GM06990 (cell line): ENCODE measurements around the gene ELK3.

Experiments used
- DNase-seq: peaks from one replicate; pipeline ENCODE4 v3.0.0-alpha.2; 2011; ENCODE audit not compliant: insufficient read length; ENCODE audit errors: extremely low read depth
- H3K27me3 ChIP-seq: replicated peaks from 2 replicates; pipeline ENCODE4 v1.6.0; 2011; ENCODE audit warnings: low read length; ENCODE audit not compliant: control insufficient read depth, insufficient read depth
- H3K36me3 ChIP-seq: 2 replicates; pipeline ENCODE4 v1.5.1; 2011; ENCODE audit warnings: low read length; ENCODE audit not compliant: control insufficient read depth, insufficient read depth
- H3K4me3 ChIP-seq: replicated peaks from 2 replicates; pipeline ENCODE4 v1.5.1; 2011; ENCODE audit warnings: low read depth, mild to moderate bottlenecking, control low read depth, low read length
- CTCF ChIP-seq: IDR thresholded peaks from 2 replicates; pipeline ENCODE4 v1.5.1; 2011; ENCODE audit warnings: low read length, control low read depth, mild to moderate bottlenecking, inconsistent platforms; ENCODE audit not compliant: insufficient read depth, poor library complexity, severe bottlenecking

Gene ELK3

GRCh38 chr12:96213869-96214268, 19.7 kb downstream of the ELK3 start:
- H3K36me3 ChIP-seq, result no peaks in the 10 kb centered on the region
- TF ChIP-seq CTCF, result no peak
- no peaks in the 10 kb centered on the region for H3K27me3 ChIP-seq
- no peak overlapping the region for H3K4me3 ChIP-seq
- no peak for DNase-seq

GRCh38 chr12:96215919-96216273, 21.7 kb downstream of the ELK3 start:
- H3K4me3 ChIP-seq, result no peak overlapping the region
- no peak for DNase-seq
- TF ChIP-seq CTCF, result no peak
- H3K27me3 ChIP-seq, result no peaks in the 10 kb centered on the region
- H3K36me3 ChIP-seq, result no peaks in the 10 kb centered on the region

GRCh38 chr12:96218989-96219678, 25.0 kb downstream of the ELK3 start:
- no peak for TF ChIP-seq CTCF
- no peak overlapping the region for H3K4me3 ChIP-seq
- H3K36me3 ChIP-seq, result no peaks in the 10 kb centered on the region
- no peaks in the 10 kb centered on the region for H3K27me3 ChIP-seq
- DNase-seq, result no peak

GRCh38 chr12:96219700-96220206, 25.6 kb downstream of the ELK3 start:
- DNase-seq, result no peak
- Histone ChIP-seq H3K36me3 (no peaks in the 10 kb centered on the region), H3K4me3 (no peak overlapping the region), H3K27me3 (no peaks in the 10 kb centered on the region)
- TF ChIP-seq CTCF, result no peak

- TF ChIP-seq CTCF, result no peak
- no peak overlapping the region for H3K4me3 ChIP-seq
- H3K27me3 ChIP-seq, result no peaks in the 10 kb centered on the region
- no peak for DNase-seq
- H3K36me3 ChIP-seq, result no peaks in the 10 kb centered on the region; the same call in 1 of the 2 replicates
Observed at GRCh38 chr12:96220902-96221301, 26.7 kb downstream of the ELK3 start.

- no peak for TF ChIP-seq CTCF
- Histone ChIP-seq H3K27me3 (no peaks in the 10 kb centered on the region), H3K4me3 (no peak overlapping the region), H3K36me3 (peaks cover 4% of the 10 kb centered on the region)
- no peak for DNase-seq
Observed at GRCh38 chr12:96221391-96221790, 27.2 kb downstream of the ELK3 start.
